HG03066 (cell line): ENCODE measurements around the gene TMEM273.

ENCODE experiments used
- ATAC-seq: cut with Tn5 transposase; IDR thresholded peaks from one replicate; pipeline ENCODE4 v1.9.1; 2021; ENCODE audit warnings: low read depth; ENCODE audit not compliant: unreplicated experiment

Gene TMEM273

GRCh38 chr10:49166484-49167400, 21.4 kb downstream of the TMEM273 start:
- no peak for ATAC-seq

DNA sequence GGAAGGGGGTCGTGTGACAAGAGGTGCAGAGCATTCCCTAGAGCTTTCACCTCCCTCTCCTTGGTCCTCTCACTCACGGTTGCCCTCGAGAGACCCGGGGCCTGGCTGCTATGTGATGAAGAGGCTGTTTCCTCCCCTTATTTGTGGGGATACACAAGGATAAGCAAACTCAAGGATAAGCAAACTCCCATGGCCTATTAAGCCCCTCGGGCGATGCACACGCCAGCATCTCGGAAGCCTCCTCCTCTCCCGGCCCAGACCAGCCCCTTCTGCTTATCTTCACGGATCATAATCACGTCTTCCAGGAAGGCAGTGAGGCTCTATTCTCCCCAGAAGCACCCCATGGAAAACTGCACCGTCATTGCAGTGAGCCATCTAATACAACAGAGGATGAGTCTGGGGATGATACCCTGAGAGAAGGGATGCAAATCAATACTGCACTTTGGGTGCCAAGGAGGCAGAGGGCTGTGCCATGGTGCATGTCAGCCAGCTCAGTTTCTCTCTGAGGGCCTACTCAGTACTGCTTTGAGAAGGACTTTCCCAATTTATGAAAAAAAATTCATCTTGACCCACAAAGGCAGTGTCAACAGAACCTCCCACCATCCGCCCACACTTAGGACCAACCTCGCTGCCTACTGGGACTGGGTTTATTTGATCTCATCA, 22.2 kb downstream of the TMEM273 start:
- ATAC-seq = no peak

GRCh38 chr10:49165259-49165658, 22.9 kb downstream of the TMEM273 start:
- ATAC-seq = no peak

DNA sequence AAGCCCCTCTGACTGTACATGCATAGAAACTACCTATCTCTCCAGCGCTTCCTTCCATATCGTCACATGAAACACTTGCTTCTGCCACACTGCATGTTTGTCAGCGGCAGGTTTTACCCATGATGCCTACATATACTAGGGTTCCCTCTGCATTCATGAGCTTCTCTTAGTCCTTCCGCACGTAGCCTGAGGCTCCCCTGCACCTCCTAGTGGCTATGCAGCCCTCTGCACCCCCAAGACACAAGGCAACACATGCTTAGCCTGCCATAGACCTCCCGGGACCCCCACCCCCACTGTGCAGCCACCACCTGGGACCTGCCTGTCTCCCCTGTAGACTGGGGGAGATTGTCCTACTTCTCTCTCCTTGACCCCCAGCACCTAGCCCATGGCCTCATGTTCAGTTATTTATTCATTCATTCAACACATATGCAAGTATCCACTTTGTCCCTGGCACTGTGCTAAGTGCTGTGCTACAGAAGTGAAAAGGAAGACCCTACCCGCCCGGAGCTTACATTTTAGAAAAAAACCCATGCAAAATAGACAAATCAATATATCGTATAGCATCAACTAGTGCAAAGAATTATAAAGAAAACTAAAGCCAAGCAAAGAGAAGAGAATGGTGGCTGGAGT, 23.5 kb downstream of the TMEM273 start:
- peak; percentile 78 for ATAC-seq

- ATAC-seq = no peak
Measured at GRCh38 chr10:49163741-49164140, 24.4 kb downstream of the TMEM273 start.

GRCh38 chr10:49162761-49163310, 25.4 kb downstream of the TMEM273 start:
- no peak for ATAC-seq

- no peak for ATAC-seq
Measured at GRCh38 chr10:49162063-49162462, 26.1 kb downstream of the TMEM273 start.

DNA sequence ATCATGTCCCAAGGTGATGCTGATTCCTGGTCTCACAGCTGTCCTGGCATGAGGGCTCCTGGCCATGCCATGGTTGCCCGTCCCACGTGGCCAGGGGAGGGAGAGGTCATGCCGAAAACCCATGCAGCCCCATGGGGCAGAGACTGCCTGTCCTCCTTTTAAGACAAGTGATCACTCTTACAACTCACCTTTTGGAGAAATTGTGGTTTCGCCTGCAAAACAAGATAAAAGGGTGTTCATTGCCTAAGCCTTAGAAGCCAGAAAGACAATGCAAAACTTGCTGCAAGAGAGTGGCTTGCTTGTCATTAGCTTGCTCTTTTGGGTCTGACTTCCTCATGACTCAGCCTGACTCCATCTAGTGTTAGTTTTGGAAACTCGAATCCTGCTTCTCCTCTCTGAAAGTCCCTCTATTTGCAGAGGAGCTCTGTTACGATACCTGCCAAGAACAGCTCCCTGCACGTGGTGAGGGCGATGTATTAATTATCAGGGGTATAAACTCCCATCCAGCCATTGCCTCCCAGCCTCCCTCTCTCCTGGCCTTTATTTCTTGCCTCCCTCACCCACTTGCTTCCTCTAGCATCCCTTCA, 26.7 kb downstream of the TMEM273 start:
- ATAC-seq = no peak

DNA sequence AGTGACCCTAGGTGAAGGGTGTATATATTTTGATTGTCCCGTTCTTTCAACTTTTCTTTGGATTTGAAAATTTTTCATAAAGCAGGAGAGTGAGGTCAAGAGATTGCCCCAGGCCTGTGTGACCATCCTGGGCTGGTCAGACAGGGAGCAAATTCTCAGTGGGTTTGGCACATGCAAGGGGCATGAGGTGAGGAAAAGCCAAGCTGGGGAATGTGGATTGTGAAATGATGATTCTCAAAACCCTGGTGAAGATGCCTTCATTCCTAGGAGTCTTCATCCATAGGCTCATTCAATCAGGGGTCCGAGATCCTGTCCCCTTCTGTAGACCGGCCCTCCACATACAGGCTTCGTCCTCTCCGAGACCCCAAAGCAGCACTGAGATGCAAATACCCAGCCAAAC, 27.4 kb downstream of the TMEM273 start:
- ATAC-seq = no peak

DNA sequence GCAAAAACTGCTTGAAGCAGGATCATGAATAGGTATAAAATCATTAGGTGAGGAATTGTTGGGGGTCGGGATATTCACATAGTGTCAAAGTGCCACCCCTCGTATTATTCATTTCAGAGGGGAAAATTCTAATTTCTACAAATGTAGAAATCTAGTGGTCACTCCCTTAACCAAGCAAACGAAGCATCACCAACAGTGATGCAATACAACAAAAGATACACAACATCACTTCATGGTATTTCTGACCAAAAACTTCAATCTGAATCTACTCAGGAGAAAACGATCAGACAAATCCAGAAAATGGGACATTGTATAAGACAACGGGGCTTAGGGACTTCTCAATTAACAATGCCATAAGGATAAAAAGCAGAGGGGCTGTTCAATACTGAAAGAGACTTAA, 28.1 kb downstream of the TMEM273 start:
- no peak for ATAC-seq

DNA sequence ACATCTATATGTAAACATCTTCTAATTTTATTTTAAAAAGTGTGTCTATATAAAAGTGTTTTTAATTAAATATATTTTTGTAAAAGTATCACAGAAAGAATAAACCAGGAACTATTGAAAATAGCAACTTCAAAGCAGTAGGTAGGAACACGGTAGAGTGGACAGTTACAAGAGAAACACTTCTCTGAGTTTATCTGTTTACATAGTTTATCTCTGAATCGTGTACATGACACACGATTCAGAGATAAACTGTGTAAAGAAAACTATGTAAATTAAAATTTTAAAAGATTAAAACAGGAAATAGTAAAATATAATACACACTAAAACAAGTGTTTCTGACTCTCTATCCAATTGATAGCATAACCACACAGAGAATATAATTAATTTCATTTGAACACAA, 29.3 kb downstream of the TMEM273 start:
- no peak for ATAC-seq

GRCh38 chr10:49158404-49158803, 29.8 kb downstream of the TMEM273 start:
- no peak for ATAC-seq

DNA sequence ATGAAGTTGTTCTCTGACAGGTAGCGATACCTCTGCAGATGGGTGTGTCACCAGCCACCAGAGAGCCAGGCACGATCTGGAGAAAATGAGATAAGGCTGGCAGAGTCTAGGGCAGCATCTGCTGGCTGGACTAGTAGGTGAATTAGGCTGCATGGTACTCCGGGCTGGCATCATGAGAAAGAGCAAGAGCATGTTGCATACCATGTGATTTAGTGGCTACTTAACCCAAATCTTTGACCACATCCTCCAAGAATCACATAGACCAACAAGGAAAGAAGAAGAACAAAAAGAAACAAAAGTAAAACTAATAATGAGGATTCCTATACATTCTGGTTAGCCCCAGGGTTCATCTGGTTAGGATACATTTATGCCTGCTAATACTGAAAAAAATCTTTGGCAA, 31.0 kb downstream of the TMEM273 start:
- ATAC-seq = no peak

GRCh38 chr10:49154641-49155040, 33.5 kb downstream of the TMEM273 start:
- ATAC-seq = no peak

DNA sequence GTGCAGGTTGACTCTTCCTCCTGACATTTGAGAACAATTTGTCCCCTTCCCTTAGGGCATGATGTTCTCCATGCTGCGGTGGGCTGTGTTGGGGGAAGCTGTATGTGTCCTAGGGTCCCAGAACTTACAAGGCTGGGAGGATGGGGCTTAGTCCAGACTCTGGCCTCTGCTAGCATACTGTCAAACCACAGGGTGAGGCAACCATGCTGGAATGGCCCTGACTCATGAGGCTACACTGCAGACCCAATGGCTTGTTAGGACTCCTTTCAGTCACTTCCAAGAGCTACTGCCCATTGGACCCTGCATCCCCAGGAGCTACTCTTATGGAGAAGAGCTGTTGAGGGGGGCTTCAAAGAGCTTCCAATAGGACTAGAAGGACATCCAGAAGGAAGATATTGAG, 34.2 kb downstream of the TMEM273 start:
- ATAC-seq = no peak

DNA sequence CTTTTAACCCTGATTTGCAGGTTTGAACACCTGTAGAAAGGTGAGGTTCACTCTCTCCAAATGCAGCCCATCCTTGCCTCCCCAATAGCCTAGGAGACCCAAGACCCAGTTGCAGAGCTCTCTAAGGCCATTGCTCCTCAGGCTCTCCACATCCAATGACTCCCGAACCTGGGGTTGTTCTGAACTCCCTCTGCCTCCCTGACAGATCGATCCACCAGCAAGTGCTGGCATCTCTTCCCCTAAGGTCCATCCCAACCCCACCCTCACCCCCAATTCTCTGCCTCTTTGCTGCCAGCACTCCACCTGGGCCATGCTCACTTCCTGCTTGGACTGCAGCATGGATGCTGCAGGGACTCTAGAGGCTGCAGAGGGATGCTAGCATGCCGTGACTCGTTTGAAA, 35.1 kb downstream of the TMEM273 start:
- no peak for ATAC-seq

GRCh38 chr10:49152663-49153062, 35.5 kb downstream of the TMEM273 start:
- no peak for ATAC-seq

DNA sequence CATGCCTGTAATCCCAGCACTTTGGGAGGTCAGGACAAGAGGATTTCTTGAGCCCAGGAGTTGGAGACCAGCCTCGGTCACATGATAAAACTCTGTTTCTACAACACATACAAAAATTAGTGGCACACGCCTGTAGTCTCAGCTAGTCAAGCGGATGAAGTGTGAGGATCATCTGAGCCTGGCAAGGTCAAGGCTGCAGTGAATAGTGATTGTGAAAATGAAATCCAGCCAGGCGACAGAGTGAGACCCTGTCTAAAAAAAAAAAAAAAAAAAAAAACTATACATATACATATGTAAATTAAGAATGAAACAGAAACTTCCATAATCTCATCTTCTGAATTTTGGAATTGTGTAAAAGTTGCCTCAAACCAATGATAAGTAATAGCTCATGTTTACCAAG, 36.2 kb downstream of the TMEM273 start:
- ATAC-seq = no peak

DNA sequence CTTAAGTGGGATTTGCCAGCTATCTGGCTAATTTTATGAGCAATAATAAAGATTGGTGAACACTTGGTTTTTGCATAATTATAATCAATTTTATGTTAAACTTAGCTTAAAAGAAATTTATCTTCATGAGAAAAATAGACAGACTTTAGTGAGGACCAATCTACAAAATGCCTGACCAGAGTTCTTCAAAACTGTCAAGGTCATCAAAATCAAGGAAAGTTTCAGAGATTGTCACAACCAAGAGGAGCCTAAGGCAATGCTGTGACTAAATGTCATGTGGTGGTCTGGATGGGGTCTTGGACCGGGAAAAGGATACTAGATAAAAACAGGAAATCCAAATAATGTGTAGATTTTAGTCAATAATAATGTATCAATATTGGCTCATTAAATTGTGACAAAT, 36.7 kb downstream of the TMEM273 start:
- ATAC-seq = no peak

DNA sequence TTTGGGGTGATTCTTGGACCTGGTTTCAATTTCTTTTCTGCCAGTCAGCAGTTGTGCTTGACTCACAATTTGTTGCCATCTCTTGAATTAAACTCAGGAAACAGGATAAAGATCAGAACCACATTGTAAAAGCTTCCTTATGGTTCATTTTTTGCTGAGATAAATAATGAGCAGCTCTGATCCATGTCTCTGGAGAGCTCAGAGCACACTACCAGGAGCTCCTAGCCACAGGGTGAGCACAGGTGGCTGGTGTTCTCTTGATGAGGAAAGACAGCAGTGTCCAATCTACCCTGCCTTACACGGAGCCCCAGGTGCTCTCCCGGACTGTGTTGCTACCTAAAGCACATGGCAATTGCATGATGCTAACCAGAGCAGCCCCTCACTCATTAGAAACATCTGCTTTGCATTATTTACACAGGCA, 37.2 kb downstream of the TMEM273 start:
- ATAC-seq = no peak

GRCh38 chr10:49150426-49150825, 37.8 kb downstream of the TMEM273 start:
- no peak for ATAC-seq
